HepG2 (cell line): ENCODE data around the gene CARD9. TPM values are rescaled to one million over a fixed set of nuclear protein-coding genes. Genes with fewer than 3 reads are reported as not detected.

Experiments used
- ATAC-seq: fragments of 200-7000 bp; cut with Tn5 transposase; 3 replicates; pipeline ENCODE4 v1.9.1; 2020; ENCODE audit warnings: mild to moderate bottlenecking, moderate library complexity
- BruUV-seq: library from RNA; stranded (reverse); fragments of 400-500 nt; replicated peaks from 2 replicates; lab custom pipeline; 2021; lab: Mats Ljungman, UMichigan
- CTCF ChIA-PET: fragments of 300-600 bp; formaldehyde crosslinking; extraction: SDS; loops from one replicate; lab custom pipeline; 2021; ENCODE audit warnings: low total read pairs, inconsistent platforms, low intra/inter-chr PET ratio; lab: Yijun Ruan, JAX
- POLR2A ChIA-PET: fragments of 350-600 bp; sonication (Branson Sonifier 250); formaldehyde crosslinking; loops from one replicate; lab custom pipeline; 2020; ENCODE audit warnings: antibody characterized with exemption, inconsistent platforms; lab: Yijun Ruan, JAX
- DNase-seq: peaks from one replicate; pipeline ENCODE4 v3.0.0-alpha.2; 2015; ENCODE audit warnings: low spot score
- FAIRE-seq: peaks from 3 replicates; lab custom pipeline; 2011; peaks lifted over from hg19 to GRCh38; lab: Jason Lieb, UNC
- H2AFZ ChIP-seq: one replicate; pipeline ENCODE4 v1.6.1; 2011; ENCODE audit warnings: low read length, inconsistent platforms
- H3K27ac ChIP-seq: fragments of 300-600 bp; 3 replicates; pipeline ENCODE4 v1.8.0; 2011; ENCODE audit warnings: mixed run types, mild to moderate bottlenecking, mixed read lengths, low read length, inconsistent platforms; ENCODE audit not compliant: insufficient read depth; ENCODE audit errors: extremely low read length
- H3K27me3 ChIP-seq, 2 experiments: fragments of 200-600 bp in 1 of 2; 2 replicates in 1 of 2; 3 replicates in 1 of 2; pipeline versions ENCODE4 v1.6.0 to v1.8.0; 2011; ENCODE audit warnings: low read length in 2 of 2, mild to moderate bottlenecking in 2 of 2, moderate library complexity in 2 of 2, inconsistent platforms in 1 of 2; ENCODE audit not compliant: insufficient read depth in 2 of 2, control insufficient read depth in 1 of 2
- H3K36me3 ChIP-seq, 2 experiments: fragments of 200-600 bp in 1 of 2; replicated peaks in 1 of 2; 2 replicates in 1 of 2; 3 replicates in 1 of 2; pipeline versions ENCODE4 v1.5.1 to v1.8.0; 2011; ENCODE audit warnings: low read length in 2 of 2, inconsistent platforms in 1 of 2; ENCODE audit not compliant: insufficient read depth in 2 of 2, control insufficient read depth in 1 of 2
- H3K4me1 ChIP-seq: 2 replicates; pipeline ENCODE4 v1.5.1; 2012; ENCODE audit warnings: low read length, inconsistent platforms; ENCODE audit not compliant: insufficient read depth
- H3K4me2 ChIP-seq: 2 replicates; pipeline ENCODE4 v1.6.0; 2011; ENCODE audit warnings: low read depth, low read length, inconsistent platforms
- H3K4me3 ChIP-seq, 3 experiments: fragments of 200-600 bp in 1 of 3; sonication (generic), shearing (Covaris generic) in 1 of 3; replicated peaks in 1 of 3; 2 replicates each; pipeline ENCODE4 v1.5.1; 2011 to 2016; ENCODE audit warnings: low read length in 3 of 3, inconsistent platforms in 2 of 3, low read depth in 2 of 3, mild to moderate bottlenecking in 2 of 3, control low read depth in 1 of 3, mixed read lengths in 1 of 3; ENCODE audit not compliant: insufficient read depth in 1 of 3
- H3K79me2 ChIP-seq: one replicate; pipeline ENCODE4 v1.6.1; 2011; ENCODE audit warnings: low read length, inconsistent platforms; ENCODE audit not compliant: insufficient read depth
- H3K9ac ChIP-seq: 2 replicates; pipeline ENCODE4 v1.6.0; 2011; ENCODE audit warnings: mild to moderate bottlenecking, low read depth, low read length, inconsistent platforms; ENCODE audit not compliant: insufficient read depth
- H3K9me3 ChIP-seq: 2 replicates; pipeline ENCODE4 v1.5.1; 2012; ENCODE audit warnings: mild to moderate bottlenecking, low read length
- H4K20me1 ChIP-seq: 2 replicates; pipeline ENCODE4 v1.6.0; 2011; ENCODE audit warnings: inconsistent platforms, mild to moderate bottlenecking, low read length, moderate library complexity; ENCODE audit not compliant: insufficient read depth
- PHF20 ChIP-seq: sonication (generic); formaldehyde crosslinking; IDR thresholded peaks from 2 replicates; pipeline ENCODE4 v1.5.0; 2020; ENCODE audit warnings: mild to moderate bottlenecking, missing genetic modification reagents
- SIN3B ChIP-seq: fragments of 150-350 bp; IDR thresholded peaks from 2 replicates; pipeline ENCODE4 v1.6.1; 2014; ENCODE audit warnings: low read length
- ZNF12 ChIP-seq: sonication (generic); formaldehyde crosslinking; IDR thresholded peaks from 2 replicates; pipeline ENCODE4 v1.5.0; 2020; ENCODE audit warnings: missing genetic modification reagents
- ZNF883 ChIP-seq: sonication (generic); formaldehyde crosslinking; IDR thresholded peaks from 2 replicates; pipeline ENCODE4 v1.5.1; 2020; ENCODE audit warnings: mild to moderate bottlenecking, missing genetic modification reagents; ENCODE audit errors: not compliant biosample characterization
- ZSCAN29 ChIP-seq: sonication (generic); formaldehyde crosslinking; conservative IDR thresholded peaks from 2 replicates; pipeline ENCODE4 v1.4.0; 2020; ENCODE audit warnings: mild to moderate bottlenecking, missing genetic modification reagents
- WGBS: methylation state at CpG from one replicate; pipeline ENCODE4 v1.1.6; 2017; ENCODE audit warnings: low lambda C conversion rate; 5-methylcytosine and 5-hydroxymethylcytosine counted together
- in situ Hi-C: cut with HindIII; loops from 2 replicates; pipeline ENCODE4 v1.10.0; 2017; ENCODE audit warnings: low pct_unique_long_range_greater_than_20kb; ENCODE audit not compliant: extremely low pct_ligation_motif_present
- intact Hi-C: fragments of 100-400 bp; cut with micrococcal nuclease; formaldehyde crosslinking; loops from one replicate; pipeline ENCODE4 v1.10.0; 2022; ENCODE audit not compliant: unreplicated experiment
- polyA plus RNA-seq, 8 experiments: library from polyadenylated mRNA; depleted of rRNA in 3 of 8; stranded (reverse) in 7 of 8; unstranded in 1 of 8; fragments of >200 nt; fragmentation: Illumina TruSeq in 4 of 8; extraction: Trizol in 4 of 8; gene quantifications; 2 replicates each; pipeline versions ENCODE4 v1.2.1 to v1.2.3, GENCODE V29; 2011 to 2016; ENCODE audit warnings: low read depth in 4 of 8, missing spikeins in 1 of 8, mixed read lengths in 1 of 8; ENCODE audit not compliant: insufficient read depth in 1 of 8
- total RNA-seq, 5 experiments: library from RNA; depleted of rRNA; stranded (reverse); fragments of >200 nt; fragmentation: Illumina TruSeq; extraction: Trizol; gene quantifications; 2 replicates each; pipeline ENCODE4 v1.2.3, GENCODE V29; 2016; ENCODE audit warnings: low read depth in 1 of 5
- TF ChIP-seq, protein P1 (sequence below): IDR thresholded peaks from 2 replicates; pipeline ENCODE4 v1.6.1; 2016; ENCODE audit warnings: mild to moderate bottlenecking, missing biosample characterization, missing genetic modification reagents
- TF ChIP-seq, protein P2 (sequence below): sonication (generic); formaldehyde crosslinking; IDR thresholded peaks from 2 replicates; pipeline ENCODE4 v1.4.0; 2020; ENCODE audit warnings: missing genetic modification reagents, mild to moderate bottlenecking, borderline replicate concordance
- TF ChIP-seq, protein P3 (sequence below): sonication (generic); formaldehyde crosslinking; IDR thresholded peaks from 2 replicates; pipeline ENCODE4 v1.4.0; 2020; ENCODE audit warnings: mild to moderate bottlenecking, missing genetic modification reagents

Gene CARD9
- total and polyA plus RNA-seq, 2 of the 13 experiments (the other 11 are each of a cell fraction or from before 2014, with no cell fraction given) = 3.3 to 7.4 TPM

DNA sequence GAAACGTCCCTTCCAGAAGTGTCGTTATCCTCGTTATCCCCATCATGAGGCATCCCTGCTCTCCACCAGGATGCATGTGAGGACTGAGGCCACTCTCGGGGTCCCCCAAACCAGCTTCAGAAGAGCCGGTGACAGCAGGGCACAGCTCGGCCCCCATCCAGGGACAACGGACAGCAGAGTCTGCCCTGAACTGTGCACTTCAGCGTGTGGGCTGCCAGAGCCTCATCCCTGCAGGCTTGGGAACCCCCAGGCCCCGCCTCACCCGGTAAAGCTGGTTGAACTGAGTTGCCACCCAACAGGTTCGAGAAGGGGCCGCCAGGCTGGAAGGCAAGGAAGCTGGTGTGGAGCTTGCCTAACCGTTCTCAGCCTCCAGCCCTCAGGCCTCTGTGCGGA, 710 bp upstream of the CARD9 start:
- Histone ChIP-seq H3K4me2 (peak overlapping the region; percentile 98), H3K4me3 (no peak overlapping the region), H3K4me1 (peaks cover 22% of the 10 kb centered on the region), H3K79me2 (no peaks in the 10 kb centered on the region), H4K20me1 (no peaks in the 10 kb centered on the region), H2AFZ (no peak overlapping the region), H3K27me3 (no peaks in the 10 kb centered on the region; a peak in 1 of 5 replicates), H3K36me3 (peaks cover 0 to 3% of the 10 kb centered on the region in 2 experiments; a peak in 1 of 5 replicates), H3K27ac (no peak overlapping the region), H3K9me3 (no peaks in the 10 kb centered on the region), H3K9ac (no peak overlapping the region)
- DNase-seq = no peak
- no TSS peak for BruUV-seq
- ChIA-PET POLR2A (interaction anchor here (1.5 to 4.0 kb wide), 3 partner anchors 11 to 35 kb away, joined by 3 to 38 read pairs (median 17); partner anchors contain the start of gene DNLZ), CTCF (no interaction called here)
- intact Hi-C loops (loop anchor here (5.0 kb wide), 1 partner anchor 37 kb away; no protein-coding TSS in a partner anchor), in situ Hi-C loops (no loop called here)
- WGBS = no CpG with 5 or more reads among the region's 14 CpGs
- no peak for FAIRE-seq
- no peak for ATAC-seq
- no peak for TF ChIP-seq SIN3B
- TF ChIP-seq, protein P1, sequence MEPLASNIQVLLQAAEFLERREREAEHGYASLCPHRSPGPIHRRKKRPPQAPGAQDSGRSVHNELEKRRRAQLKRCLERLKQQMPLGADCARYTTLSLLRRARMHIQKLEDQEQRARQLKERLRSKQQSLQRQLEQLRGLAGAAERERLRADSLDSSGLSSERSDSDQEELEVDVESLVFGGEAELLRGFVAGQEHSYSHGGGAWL (CRISPR knock-in tag) = no peak
- no peak for TF ChIP-seq ZSCAN29 (CRISPR knock-in tag)
- TF ChIP-seq PHF20 = no peak
- TF ChIP-seq, protein P2, sequence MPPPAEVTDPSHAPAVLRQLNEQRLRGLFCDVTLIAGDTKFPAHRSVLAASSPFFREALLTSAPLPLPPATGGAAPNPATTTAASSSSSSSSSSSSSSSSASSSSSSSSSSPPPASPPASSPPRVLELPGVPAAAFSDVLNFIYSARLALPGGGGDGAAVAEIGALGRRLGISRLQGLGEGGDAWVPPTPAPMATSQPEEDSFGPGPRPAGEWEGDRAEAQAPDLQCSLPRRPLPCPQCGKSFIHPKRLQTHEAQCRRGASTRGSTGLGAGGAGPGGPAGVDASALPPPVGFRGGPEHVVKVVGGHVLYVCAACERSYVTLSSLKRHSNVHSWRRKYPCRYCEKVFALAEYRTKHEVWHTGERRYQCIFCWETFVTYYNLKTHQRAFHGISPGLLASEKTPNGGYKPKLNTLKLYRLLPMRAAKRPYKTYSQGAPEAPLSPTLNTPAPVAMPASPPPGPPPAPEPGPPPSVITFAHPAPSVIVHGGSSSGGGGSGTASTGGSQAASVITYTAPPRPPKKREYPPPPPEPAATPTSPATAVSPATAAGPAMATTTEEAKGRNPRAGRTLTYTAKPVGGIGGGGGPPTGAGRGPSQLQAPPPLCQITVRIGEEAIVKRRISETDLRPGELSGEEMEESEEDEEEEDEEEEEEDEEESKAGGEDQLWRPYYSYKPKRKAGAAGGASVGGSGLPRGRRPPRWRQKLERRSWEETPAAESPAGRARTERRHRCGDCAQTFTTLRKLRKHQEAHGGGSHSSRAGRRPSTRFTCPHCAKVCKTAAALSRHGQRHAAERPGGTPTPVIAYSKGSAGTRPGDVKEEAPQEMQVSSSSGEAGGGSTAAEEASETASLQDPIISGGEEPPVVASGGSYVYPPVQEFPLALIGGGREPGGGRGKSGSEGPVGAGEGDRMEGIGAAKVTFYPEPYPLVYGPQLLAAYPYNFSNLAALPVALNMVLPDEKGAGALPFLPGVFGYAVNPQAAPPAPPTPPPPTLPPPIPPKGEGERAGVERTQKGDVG (CRISPR knock-in tag) = no peak
- TF ChIP-seq, protein P3, sequence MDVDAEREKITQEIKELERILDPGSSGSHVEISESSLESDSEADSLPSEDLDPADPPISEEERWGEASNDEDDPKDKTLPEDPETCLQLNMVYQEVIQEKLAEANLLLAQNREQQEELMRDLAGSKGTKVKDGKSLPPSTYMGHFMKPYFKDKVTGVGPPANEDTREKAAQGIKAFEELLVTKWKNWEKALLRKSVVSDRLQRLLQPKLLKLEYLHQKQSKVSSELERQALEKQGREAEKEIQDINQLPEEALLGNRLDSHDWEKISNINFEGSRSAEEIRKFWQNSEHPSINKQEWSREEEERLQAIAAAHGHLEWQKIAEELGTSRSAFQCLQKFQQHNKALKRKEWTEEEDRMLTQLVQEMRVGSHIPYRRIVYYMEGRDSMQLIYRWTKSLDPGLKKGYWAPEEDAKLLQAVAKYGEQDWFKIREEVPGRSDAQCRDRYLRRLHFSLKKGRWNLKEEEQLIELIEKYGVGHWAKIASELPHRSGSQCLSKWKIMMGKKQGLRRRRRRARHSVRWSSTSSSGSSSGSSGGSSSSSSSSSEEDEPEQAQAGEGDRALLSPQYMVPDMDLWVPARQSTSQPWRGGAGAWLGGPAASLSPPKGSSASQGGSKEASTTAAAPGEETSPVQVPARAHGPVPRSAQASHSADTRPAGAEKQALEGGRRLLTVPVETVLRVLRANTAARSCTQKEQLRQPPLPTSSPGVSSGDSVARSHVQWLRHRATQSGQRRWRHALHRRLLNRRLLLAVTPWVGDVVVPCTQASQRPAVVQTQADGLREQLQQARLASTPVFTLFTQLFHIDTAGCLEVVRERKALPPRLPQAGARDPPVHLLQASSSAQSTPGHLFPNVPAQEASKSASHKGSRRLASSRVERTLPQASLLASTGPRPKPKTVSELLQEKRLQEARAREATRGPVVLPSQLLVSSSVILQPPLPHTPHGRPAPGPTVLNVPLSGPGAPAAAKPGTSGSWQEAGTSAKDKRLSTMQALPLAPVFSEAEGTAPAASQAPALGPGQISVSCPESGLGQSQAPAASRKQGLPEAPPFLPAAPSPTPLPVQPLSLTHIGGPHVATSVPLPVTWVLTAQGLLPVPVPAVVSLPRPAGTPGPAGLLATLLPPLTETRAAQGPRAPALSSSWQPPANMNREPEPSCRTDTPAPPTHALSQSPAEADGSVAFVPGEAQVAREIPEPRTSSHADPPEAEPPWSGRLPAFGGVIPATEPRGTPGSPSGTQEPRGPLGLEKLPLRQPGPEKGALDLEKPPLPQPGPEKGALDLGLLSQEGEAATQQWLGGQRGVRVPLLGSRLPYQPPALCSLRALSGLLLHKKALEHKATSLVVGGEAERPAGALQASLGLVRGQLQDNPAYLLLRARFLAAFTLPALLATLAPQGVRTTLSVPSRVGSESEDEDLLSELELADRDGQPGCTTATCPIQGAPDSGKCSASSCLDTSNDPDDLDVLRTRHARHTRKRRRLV (CRISPR knock-in tag) = no peak
- no peak for TF ChIP-seq ZNF883
- TF ChIP-seq ZNF12 = no peak
- TF ChIP-seq, all 625 proteins: peak for 0
